GM19238 (cell line): ENCODE data around the gene PRKAB2.
"Not testable (repeated sequence)": the region's sequence is repeated elsewhere in the genome, so short reads cannot be mapped to it uniquely, and the experiment has no call there.

Experiments
- DNase-seq: peaks from one replicate; pipeline ENCODE4 v3.0.0; 2011; ENCODE audit warnings: low spot score; ENCODE audit not compliant: insufficient read length

PRKAB2 gene

DNA sequence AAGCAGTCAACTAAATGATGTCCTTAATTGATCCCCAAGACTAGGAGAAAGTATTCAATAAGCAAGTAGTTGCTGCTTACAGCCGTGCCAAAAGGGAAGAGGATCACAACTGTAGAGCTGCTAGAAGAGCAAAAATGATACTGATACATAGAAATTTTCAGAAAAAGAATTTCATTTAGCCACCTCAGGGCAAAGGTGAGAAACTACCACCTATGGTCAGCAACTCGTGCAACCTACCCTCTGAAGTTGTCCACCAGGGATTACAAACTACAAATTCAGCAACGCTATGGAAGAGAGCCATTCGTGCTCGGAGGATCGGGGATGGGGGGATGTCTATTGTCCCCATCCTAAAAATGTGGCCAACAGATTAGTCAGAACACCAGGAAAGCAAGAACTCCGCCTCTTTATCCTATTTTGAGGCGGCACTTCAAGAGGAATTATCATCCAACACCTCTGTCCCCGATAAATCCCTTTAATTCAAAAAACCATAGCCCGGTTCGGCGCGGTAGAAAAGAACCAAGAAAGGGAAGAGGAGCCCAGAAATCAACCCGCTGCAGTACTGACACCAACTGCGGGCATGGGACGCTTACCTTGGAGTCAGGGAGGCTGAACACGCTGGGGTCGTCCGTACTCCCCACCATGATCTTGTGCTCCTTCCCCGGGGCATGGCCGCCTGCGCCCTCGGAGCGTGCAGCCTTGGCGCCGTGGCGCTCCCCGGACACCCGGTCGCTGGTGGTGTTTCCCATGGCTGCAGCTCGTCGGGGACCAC, 687 bp downstream of the PRKAB2 start:
- no peak for DNase-seq

- no peak for DNase-seq
Observed at GRCh38 chr1:147169840-147170674, 2.2 kb downstream of the PRKAB2 start.

- DNase-seq, result no peak
Observed at GRCh38 chr1:147169171-147169570, 3.1 kb downstream of the PRKAB2 start.

DNA sequence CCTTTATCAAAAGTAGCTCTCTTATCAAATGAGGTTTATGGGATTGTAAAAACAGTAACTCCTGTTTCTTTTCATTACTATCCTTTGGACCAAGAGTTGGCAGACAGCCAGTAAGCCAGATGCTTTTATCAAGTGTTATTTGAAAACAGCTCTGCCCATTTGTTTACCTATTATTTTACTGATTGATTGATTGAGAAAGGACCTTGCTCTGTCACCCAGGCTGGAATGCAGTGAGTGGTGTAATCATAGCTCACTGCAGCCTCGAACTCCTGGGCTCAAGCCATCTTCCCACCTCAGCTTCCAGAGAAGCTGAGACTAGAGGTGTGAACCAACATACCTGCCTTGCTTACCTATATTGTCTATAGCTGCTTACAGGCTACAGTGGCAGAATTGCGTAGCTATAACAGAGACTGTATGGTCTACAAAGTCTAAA, 3.6 kb downstream of the PRKAB2 start:
- DNase-seq, result no peak

DNA sequence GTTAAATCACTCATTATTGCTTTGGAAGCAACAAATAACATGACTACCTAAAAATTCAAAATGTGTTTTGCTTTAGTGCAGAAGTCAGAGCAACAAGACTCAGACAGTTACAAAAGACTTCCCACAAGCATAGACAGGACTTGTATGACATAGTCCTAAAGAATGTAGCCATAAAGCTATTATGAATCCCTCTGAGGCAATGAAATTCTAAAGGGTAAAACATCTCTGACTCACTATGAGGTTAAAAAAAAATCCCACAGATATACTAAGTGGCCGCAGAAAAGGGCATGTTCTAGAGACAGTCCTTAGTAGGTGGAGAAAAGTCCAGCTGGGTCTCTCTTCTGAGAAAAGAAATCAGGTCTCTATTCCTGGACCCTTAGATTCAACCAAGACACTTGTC, 4.9 kb downstream of the PRKAB2 start:
- DNase-seq, result no peak

- DNase-seq, result no peak
Observed at GRCh38 chr1:147163019-147163418, 9.3 kb downstream of the PRKAB2 start.

- DNase-seq, result no peak
Observed at GRCh38 chr1:147162093-147162492, 10.2 kb downstream of the PRKAB2 start.

DNA sequence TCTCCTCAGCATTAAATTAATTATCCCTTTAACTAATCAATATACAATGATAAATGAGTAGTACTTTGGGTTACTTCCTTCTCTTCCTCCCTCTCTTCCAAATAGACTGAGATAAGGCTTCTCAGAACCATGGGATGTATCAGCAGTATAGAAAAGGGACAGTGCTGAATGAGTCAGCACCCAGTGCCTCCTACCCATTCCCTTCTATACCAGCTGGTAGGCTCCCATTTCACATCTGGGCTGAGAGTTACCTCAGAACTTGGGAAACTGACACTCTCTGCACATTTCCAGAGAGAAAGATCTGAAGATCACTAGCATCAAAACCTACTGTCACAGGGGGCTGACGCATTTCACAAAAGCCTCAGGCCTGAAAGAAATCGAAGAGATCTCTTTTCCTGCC, 15.2 kb downstream of the PRKAB2 start:
- DNase-seq, result not testable (repeated sequence)

DNA sequence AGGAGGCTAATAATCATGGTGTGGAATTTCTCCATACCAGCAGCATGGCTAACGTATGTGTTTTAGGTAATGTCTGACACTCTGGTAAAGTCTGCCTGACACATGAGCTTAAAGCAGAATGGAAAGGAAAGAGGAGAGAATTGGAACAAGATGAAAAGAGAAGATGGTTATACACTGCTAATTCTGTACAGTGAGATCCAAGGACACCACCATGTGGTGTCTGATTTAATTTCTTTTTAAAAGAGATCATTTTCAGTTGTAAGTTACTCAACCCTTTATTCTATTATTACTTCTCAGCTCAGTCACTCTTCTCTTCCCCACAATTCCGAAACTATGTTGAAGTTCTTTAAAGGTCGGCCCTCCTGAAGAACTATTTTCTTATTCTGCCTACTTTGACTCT, 15.6 kb downstream of the PRKAB2 start:
- DNase-seq, result no peak

- DNase-seq, result no peak
Observed at GRCh38 chr1:147152772-147153171, 19.5 kb downstream of the PRKAB2 start.

DNA sequence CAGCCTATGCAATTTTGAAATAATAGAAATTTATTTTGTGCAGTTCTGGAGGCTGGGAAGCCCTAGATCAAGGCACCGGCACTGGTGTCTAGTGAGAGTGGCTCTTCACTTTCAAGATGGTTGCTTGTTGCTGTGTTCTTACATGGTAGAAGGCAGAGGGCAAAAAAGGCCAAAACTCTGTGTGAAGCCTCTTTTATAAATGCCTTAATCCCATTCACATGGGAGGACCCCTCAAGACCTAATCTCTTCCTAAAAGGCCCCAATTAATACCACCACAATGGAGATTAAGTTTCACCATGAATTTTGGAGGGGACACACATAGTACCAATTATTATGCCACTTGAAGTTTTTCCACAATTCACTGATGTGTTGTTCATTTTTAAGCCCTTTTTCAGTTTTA, 21.0 kb downstream of the PRKAB2 start:
- no peak for DNase-seq

DNA sequence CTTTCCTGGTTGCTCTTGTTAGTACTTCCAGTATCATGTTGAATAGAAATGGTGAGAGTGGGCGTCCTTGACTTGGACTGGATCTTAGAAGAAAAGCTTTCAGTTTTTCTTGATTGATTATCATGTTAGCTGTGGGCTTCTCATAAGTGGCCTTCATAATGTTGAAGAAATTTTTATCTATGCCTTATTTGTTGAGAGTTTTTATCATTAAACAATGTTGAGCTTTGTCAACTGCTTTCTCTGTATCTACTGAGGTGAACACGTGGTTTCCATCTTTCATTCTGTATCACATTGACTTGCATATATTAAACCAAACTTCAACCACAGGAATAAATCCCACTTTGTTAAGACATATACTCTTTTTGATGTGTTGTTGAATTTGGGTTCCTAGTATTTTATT, 29.4 kb downstream of the PRKAB2 start:
- DNase-seq, result no peak

GRCh38 chr1:147130721-147131120, 41.5 kb downstream of the PRKAB2 start:
- DNase-seq, result not testable (repeated sequence)

DNA sequence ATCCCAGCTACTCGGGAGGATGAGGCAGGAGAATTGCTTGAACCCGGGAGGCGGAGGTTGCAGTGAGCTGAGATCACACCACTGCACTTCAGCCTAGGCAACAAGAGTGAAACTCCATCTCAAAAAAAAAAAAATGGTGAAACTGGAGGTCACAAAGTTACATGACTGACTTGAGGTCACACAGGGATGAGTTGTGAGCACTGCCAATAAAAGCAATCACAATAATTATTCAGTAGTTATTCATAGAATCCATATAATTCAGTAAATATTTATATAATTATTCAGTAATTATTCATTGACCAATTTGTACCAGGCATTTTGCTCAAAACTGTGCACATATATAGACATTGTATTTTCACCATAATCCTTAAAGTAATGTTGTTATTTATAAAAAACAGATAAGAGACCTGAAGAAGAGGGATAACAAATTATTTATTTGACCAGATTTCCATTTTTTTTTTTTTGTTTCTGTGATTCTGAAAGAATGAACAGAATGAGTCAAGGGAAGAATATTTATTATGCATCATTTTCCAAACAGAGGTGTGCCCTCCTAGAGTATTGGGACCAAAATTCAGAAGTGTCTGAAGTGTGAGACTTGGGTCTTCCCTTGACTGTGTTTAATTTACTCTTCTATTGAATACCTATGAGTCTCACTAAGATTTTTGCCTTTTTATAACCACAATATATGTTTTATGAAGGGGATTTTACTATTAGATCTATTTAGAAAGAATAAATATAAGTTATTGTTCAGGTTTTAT, 43.0 kb downstream of the PRKAB2 start:
- no peak for DNase-seq

DNA sequence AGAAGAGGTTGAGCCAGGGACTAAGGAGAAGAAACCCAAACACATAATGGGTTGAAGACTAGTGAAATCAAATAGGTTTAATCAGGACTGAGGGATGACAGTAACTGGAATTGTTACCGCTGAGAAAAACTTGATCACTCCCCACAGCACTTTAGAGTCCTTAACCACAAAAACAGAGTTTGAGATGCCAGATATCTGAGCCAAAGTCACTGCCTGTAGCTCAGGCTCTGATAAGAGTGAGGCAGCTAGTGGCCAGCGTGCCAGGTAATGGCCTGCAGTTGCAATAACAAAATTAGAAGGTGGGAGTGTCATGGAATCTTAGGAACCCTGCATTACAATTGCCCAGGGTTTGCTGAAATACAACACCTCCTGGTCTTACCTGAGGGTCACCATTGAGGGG, 48.0 kb downstream of the PRKAB2 start:
- no peak for DNase-seq

- DNase-seq, result no peak
Observed at GRCh38 chr1:147117109-147117508, 55.2 kb downstream of the PRKAB2 start.

- DNase-seq, result no peak
Observed at GRCh38 chr1:147115496-147115895, 56.8 kb downstream of the PRKAB2 start.

GRCh38 chr1:147115079-147115478, 57.2 kb downstream of the PRKAB2 start:
- not testable (repeated sequence) for DNase-seq

- not testable (repeated sequence) for DNase-seq
Observed at GRCh38 chr1:147114353-147114752, 57.9 kb downstream of the PRKAB2 start.

DNA sequence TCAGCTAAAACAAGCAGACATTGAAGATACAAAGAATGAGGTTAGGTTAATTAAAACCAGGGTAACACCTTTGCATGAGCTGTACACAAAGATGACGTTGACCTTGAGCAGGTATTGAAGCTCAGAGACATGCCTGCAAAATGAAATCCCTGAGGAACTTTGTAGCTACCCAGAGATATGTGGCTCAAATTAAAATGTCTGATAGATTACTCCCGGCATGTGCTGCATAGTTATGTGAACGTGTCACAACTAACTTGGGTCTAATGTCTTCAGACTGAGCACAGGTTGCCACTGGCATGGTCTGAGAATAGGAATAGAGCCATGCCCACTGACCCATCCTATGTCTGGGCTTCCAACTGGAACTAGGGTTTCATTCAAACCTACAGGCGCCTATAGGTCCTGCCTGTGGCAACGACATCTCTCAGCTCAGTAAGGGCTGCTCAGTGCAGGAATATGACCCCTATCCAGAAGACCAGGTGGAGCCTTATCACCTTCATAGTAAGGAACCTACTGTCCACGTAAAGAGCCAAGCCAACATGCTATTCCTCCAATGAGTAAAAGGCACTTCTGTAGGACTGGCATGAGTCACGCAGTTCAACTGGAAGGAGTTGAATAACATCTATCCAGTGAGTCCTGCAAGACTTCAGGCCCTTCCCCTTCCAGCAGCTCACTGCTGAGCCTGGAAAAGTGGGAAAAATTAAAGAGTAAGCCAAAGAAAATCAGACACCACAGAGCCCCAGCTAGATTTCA, 60.7 kb downstream of the PRKAB2 start:
- DNase-seq, result no peak

GRCh38 chr1:147110872-147111271, 61.4 kb downstream of the PRKAB2 start:
- no peak for DNase-seq
